K562 (cell line): ENCODE measurements around the gene POTEI. TPM values are rescaled to one million over a fixed set of nuclear protein-coding genes. Genes with fewer than 3 reads are reported as not detected.
"Not testable (repeated sequence)": the region's sequence is repeated elsewhere in the genome, so short reads cannot be mapped to it uniquely, and the experiment has no call there.

Experiments used
- ATAC-seq: fragments of 200-7000 bp; cut with Tn5 transposase; 3 replicates; pipeline ENCODE4 v1.9.1; 2020; ENCODE audit warnings: moderate library complexity
- BruUV-seq: library from RNA; stranded (reverse); fragments of 400-500 nt; replicated peaks from 2 replicates; lab custom pipeline; 2021; lab: Mats Ljungman, UMichigan
- CTCF ChIA-PET: fragments of 300-600 bp; formaldehyde crosslinking; extraction: SDS; loops from one replicate; lab custom pipeline; 2021; ENCODE audit warnings: low intra/inter-chr PET ratio; lab: Yijun Ruan, JAX
- POLR2A ChIA-PET: fragments of 300-600, 350-650 bp; sonication (Branson Sonifier 250); formaldehyde crosslinking; extraction: SDS; loops from one replicate; lab custom pipeline; 2021; ENCODE audit warnings: antibody characterized with exemption, inconsistent platforms; lab: Yijun Ruan, JAX
- DNase-seq, 4 experiments: peaks; one replicate each; pipeline versions ENCODE4 v3.0.0 to v3.0.0-alpha.2; 2011 to 2018; ENCODE audit warnings: low spot score in 3 of 4, mixed read lengths in 3 of 4; ENCODE audit errors: extremely low read depth in 1 of 4
- FAIRE-seq: peaks from 2 replicates; lab custom pipeline; 2011; peaks lifted over from hg19 to GRCh38; lab: Jason Lieb, UNC
- H2AFZ ChIP-seq: 2 replicates; pipeline ENCODE4 v1.6.0; 2011; ENCODE audit warnings: low read depth, low read length, control low read depth, inconsistent platforms
- H3K27ac ChIP-seq: fragments of 200-600 bp; 3 replicates; pipeline ENCODE4 v1.8.0; 2011; ENCODE audit warnings: low read depth, mild to moderate bottlenecking, control low read depth, inconsistent platforms, low read length, moderate library complexity, mixed read lengths; ENCODE audit errors: extremely low read depth
- H3K27me3 ChIP-seq, 2 experiments: fragments of 300-600 bp in 1 of 2; 2 replicates in 1 of 2; 3 replicates in 1 of 2; pipeline versions ENCODE4 v1.6.0 to v1.8.0; 2011; ENCODE audit warnings: inconsistent platforms in 2 of 2, low read length in 2 of 2, mild to moderate bottlenecking in 1 of 2, mixed read lengths in 1 of 2, moderate library complexity in 1 of 2; ENCODE audit not compliant: control insufficient read depth in 2 of 2, insufficient read depth in 2 of 2
- H3K36me3 ChIP-seq: fragments of 300-600 bp; 3 replicates; pipeline ENCODE4 v1.8.0; 2011; ENCODE audit warnings: mild to moderate bottlenecking, low read length, inconsistent platforms; ENCODE audit not compliant: control insufficient read depth, insufficient read depth
- H3K4me1 ChIP-seq, 2 experiments: fragments of 200-600 bp in 1 of 2; replicated peaks in 1 of 2; 2 replicates in 1 of 2; 3 replicates in 1 of 2; pipeline versions ENCODE4 v1.5.1 to v1.8.0; 2011; ENCODE audit warnings: inconsistent platforms in 2 of 2, low read length in 2 of 2, mild to moderate bottlenecking in 1 of 2, mixed read lengths in 1 of 2, moderate library complexity in 1 of 2; ENCODE audit not compliant: control insufficient read depth in 2 of 2, insufficient read depth in 2 of 2
- H3K4me2 ChIP-seq: 2 replicates; pipeline ENCODE4 v1.6.1; 2011; ENCODE audit warnings: low read length, control low read depth, inconsistent platforms, mixed read lengths; ENCODE audit not compliant: insufficient read depth
- H3K4me3 ChIP-seq: fragments of 200-600 bp; sonication (generic), shearing (Covaris generic); 2 replicates; pipeline ENCODE4 v1.5.1; 2016; ENCODE audit warnings: control low read depth, inconsistent platforms
- H3K79me2 ChIP-seq: fragments of 200-600 bp; 3 replicates; pipeline ENCODE4 v1.8.0; 2011; ENCODE audit warnings: low read length, inconsistent platforms; ENCODE audit not compliant: control insufficient read depth, insufficient read depth
- H3K9ac ChIP-seq, 2 experiments: 2 replicates each; pipeline versions ENCODE4 v1.6.0 to v1.6.1; 2011; ENCODE audit warnings: low read depth in 2 of 2, low read length in 2 of 2, control low read depth in 1 of 2, inconsistent platforms in 1 of 2, mild to moderate bottlenecking in 1 of 2, mixed read lengths in 1 of 2; ENCODE audit not compliant: insufficient read depth in 1 of 2
- H3K9me1 ChIP-seq: one replicate; pipeline ENCODE4 v1.6.0; 2011; ENCODE audit warnings: inconsistent platforms, mild to moderate bottlenecking, low read length, moderate library complexity; ENCODE audit not compliant: control insufficient read depth, insufficient read depth
- H3K9me3 ChIP-seq: replicated peaks from 2 replicates; pipeline ENCODE4 v1.5.1; 2011; ENCODE audit warnings: low read depth, low read length, inconsistent platforms; ENCODE audit not compliant: control insufficient read depth, insufficient read depth
- H4K20me1 ChIP-seq: replicated peaks from 2 replicates; pipeline ENCODE4 v1.6.1; 2011; ENCODE audit warnings: low read length, inconsistent platforms, mixed read lengths; ENCODE audit not compliant: control insufficient read depth, insufficient read depth
- WGBS: fragments of 100-300 bp; shearing (Covaris generic); methylation state at CpG from one replicate; pipeline ENCODE4 v1.1.6; 2016; ENCODE audit warnings: low coverage, mixed read lengths; ENCODE audit not compliant: insufficient coverage; ENCODE audit errors: missing lambda C conversion rate; 5-methylcytosine and 5-hydroxymethylcytosine counted together
- in situ Hi-C: fragments of 300-500 bp; cut with MboI; formaldehyde crosslinking; loops from 4 replicates; pipeline ENCODE4 v1.15.0; 2018; ENCODE audit warnings: inconsistent platforms, mixed read lengths
- intact Hi-C: fragments of 100-400 bp; cut with micrococcal nuclease; formaldehyde crosslinking; loops from 2 replicates; pipeline ENCODE4 v1.14.2; 2022
- polyA plus RNA-seq, 8 experiments: library from polyadenylated mRNA; depleted of rRNA in 4 of 8; stranded (reverse) in 5 of 8; unstranded in 3 of 8; fragments of >200 nt; fragmentation: Nextera tagmentation in 2 of 8; fragmentation: Illumina TruSeq in 1 of 8; extraction: Ambion mirVana in 2 of 8; extraction: Trizol in 1 of 8; gene quantifications; 2 replicates each; pipeline versions ENCODE4 v1.2.1 to v1.2.3, GENCODE V29; 2011 to 2014; ENCODE audit warnings: inconsistent platforms in 1 of 8, missing spikeins in 1 of 8
- total RNA-seq, 7 experiments: library from RNA; depleted of rRNA in 6 of 7; stranded (reverse); fragments of >200 nt in 6 of 7; fragmentation: Illumina TruSeq in 2 of 7; extraction: Trizol in 2 of 7; gene quantifications; 2 replicates each; pipeline versions ENCODE4 v1.2.1 to v1.2.3, GENCODE V29; 2011 to 2021; ENCODE audit warnings: low replicate concordance in 1 of 7

Gene POTEI
- total and polyA plus RNA-seq, 9 of the 15 experiments (the other 6 are each of a cell fraction or from before 2014, with no cell fraction given): 0.07 to 3.9 (median 1.00) TPM

GRCh38 chr2:130522390-130522789 is 13.3 kb upstream of the POTEI start:
- H3K4me3 ChIP-seq, intact Hi-C loops, H3K9me3 ChIP-seq, H3K27ac ChIP-seq, ATAC-seq, POLR2A ChIA-PET, H3K79me2 ChIP-seq, H3K27me3 ChIP-seq, H3K9ac ChIP-seq, H3K4me2 ChIP-seq, H2AFZ ChIP-seq, H3K36me3 ChIP-seq, CTCF ChIA-PET, H3K9me1 ChIP-seq, BruUV-seq, in situ Hi-C loops, DNase-seq, H4K20me1 ChIP-seq, FAIRE-seq, H3K4me1 ChIP-seq: not testable (repeated sequence)
- WGBS: no CpG with 5 or more reads among the region's 23 CpGs

DNA sequence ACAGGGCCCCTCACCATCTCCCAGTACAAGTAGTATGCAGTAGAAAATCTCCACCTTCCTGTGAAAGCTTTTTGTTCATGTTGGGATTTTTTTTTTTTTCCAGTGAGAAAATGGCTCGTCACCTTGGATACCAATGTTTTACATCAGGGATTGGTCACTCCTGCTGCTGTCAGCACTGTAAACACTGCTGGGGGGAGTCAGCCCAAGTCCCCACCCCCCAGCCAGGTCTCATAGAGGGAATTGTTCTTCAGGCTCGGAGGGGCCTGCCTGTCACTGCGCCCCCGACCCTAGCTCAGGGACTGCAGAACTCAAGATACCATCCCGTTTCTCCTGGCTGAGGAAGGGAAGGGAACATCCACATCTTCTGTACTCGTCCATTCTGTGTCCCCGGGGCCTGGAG is 11.9 kb upstream of the POTEI start, which contains the start of gene CFC1B:
TSS of gene CFC1B (plus strand) at position 231 of the 400 bp plus-strand sequence. CDS start 263 bp downstream, outside the sequence.
- FAIRE-seq, H3K9ac ChIP-seq, H3K4me2 ChIP-seq, POLR2A ChIA-PET, H3K36me3 ChIP-seq, H2AFZ ChIP-seq, H3K4me1 ChIP-seq, CTCF ChIA-PET, in situ Hi-C loops, ATAC-seq, H3K9me1 ChIP-seq, H3K79me2 ChIP-seq, H3K9me3 ChIP-seq, H3K27me3 ChIP-seq, DNase-seq, H3K27ac ChIP-seq, H4K20me1 ChIP-seq, H3K4me3 ChIP-seq, intact Hi-C loops, BruUV-seq: not testable (repeated sequence)
- WGBS: no CpG with 5 or more reads among the region's 7 CpGs

- in situ Hi-C loops, intact Hi-C loops, H2AFZ ChIP-seq, H3K4me3 ChIP-seq, H3K27ac ChIP-seq, H4K20me1 ChIP-seq, H3K36me3 ChIP-seq, DNase-seq, H3K9ac ChIP-seq, BruUV-seq, POLR2A ChIA-PET, H3K27me3 ChIP-seq, ATAC-seq, CTCF ChIA-PET, FAIRE-seq, H3K4me1 ChIP-seq, H3K79me2 ChIP-seq, H3K9me3 ChIP-seq, H3K9me1 ChIP-seq, H3K4me2 ChIP-seq: not testable (repeated sequence)
- no CpG with 5 or more reads among the region's 12 CpGs for WGBS
Observed at GRCh38 chr2:130518516-130519106, 9.5 kb upstream of the POTEI start.
